ENCODE measurements around the gene ABCA4.
"Not testable (repeated sequence)": the region's sequence is repeated elsewhere in the genome, so short reads cannot be mapped to it uniquely, and the experiment has no call there.

ABCA4 gene

GRCh38 chr1:94120991-94121390 is at the start of gene ABCA4:
Gene ABCA4, minus strand, starts transcription at chr1:94121148. Its CDS starts 103 bp downstream, at chr1:94121045.
- DNase-seq: no peak

DNA sequence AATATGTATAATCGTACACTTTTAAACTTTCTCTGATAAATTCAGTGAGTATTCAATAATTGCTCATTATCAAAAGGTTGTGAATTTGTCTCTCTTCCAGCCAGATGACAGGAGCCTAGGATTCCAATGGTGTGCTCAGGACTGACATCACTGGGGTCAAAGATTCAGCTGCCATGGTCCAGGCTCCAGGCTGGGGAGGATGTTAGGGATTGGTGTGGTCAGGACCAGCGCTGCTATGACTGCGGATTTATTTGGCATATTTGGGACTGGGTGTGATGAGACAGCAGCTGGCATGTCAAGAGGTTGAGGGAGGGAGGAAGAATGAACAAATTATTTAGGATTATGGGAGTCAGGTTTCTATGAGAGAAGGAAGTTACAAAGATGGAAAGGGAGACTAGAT is 48.2 kb upstream of the ABCA4 start:
- no peak for DNase-seq

GRCh38 chr1:94165843-94166242 is 44.9 kb upstream of the ABCA4 start:
- DNase-seq: no peak

GRCh38 chr1:94164885-94165284 is 43.9 kb upstream of the ABCA4 start:
- DNase-seq: not testable (repeated sequence)

DNA sequence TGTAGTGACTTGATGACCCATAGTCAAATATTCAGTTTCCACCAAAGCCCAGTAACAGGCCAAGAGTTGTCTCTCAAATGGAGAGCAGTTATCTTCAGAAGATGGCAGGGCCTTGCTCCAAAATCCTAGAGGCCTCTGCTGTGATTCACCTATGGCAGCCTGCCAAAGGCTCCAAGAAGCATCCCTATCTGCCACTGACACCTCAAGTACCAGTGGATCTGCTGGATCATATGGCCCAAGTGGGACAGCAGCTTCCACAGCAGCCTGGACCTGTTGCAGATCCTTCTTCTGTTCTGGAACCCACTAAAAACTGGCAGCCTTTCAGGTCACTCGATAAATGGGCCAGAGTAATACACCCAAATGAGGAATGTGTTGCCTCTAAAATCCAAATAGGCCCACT is 43.2 kb upstream of the ABCA4 start:
- DNase-seq: not testable (repeated sequence)

GRCh38 chr1:94163249-94163648 is 42.3 kb upstream of the ABCA4 start:
- not testable (repeated sequence) for DNase-seq

- DNase-seq: peak; percentile 48
Measured at GRCh38 chr1:94160811-94161210, 39.9 kb upstream of the ABCA4 start.

- DNase-seq: no peak
Measured at GRCh38 chr1:94156096-94156625, 35.2 kb upstream of the ABCA4 start.

DNA sequence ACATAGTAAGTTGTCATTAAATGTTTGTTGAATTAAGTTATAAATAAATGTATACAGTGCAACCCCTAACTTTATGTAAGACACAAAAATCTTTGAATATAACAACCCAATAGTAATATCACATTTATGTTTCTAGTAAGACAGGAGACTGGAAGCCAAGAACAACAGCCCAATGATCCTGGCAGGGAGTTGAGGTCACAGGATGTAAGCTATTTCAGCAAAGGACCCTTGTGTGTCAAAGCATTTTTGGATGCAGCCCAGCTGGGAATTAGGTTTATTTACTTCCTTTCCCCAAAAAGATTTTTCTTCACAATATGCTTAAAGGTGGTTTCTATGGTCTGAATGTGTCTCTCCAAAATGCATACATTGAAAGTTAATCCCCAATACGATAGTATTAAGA is 34.0 kb upstream of the ABCA4 start:
- no peak for DNase-seq

GRCh38 chr1:94153133-94153532 is 32.2 kb upstream of the ABCA4 start:
- DNase-seq: no peak

DNA sequence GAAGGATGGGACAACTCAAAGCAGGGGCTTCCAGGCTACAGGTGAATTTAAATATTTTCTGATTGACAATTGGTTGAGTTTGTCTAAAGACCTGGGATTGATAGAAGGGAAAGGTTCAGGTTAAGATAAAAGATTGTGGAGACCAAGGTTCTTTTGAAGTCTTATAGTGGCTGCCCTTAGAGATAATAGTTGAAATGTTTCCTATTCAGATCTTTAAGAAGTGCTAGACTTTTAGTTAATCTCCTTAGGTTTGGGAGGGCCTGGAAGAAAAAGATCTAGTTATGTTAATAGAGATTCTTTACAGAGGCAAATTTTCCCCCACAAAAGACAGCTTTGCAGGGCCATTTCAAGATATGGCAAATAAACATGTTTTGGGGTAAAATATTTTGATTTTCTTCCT is 28.2 kb upstream of the ABCA4 start:
- DNase-seq: not testable (repeated sequence)

GRCh38 chr1:94146273-94146672 is 25.3 kb upstream of the ABCA4 start:
- DNase-seq: no peak

- no peak for DNase-seq
Measured at GRCh38 chr1:94144836-94145235, 23.9 kb upstream of the ABCA4 start.

- DNase-seq: no peak
Measured at GRCh38 chr1:94143809-94144176, 22.8 kb upstream of the ABCA4 start.

- DNase-seq: no peak
Measured at GRCh38 chr1:94143173-94143808, 22.3 kb upstream of the ABCA4 start.

DNA sequence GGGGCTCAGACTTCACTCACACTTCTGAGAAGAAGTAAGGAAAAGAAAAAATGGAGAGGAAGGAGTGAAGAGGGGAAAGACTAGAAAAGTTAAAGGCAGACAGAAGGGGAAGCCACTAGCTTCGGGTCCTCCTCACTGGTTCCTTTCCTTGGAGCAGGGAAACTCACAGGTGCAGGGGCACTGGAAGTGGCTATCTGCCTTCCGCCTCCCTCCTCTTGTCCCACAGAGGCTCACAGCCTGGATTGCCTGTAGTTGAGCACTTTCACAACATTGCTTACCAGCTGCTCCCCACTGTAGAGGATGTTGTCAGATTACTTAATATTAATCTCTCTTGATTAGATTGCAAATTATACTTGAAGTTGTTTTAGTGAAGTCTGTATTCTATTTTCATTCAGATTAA is 21.6 kb upstream of the ABCA4 start:
- DNase-seq: no peak

GRCh38 chr1:94142022-94142421 is 21.1 kb upstream of the ABCA4 start:
- no peak for DNase-seq

DNA sequence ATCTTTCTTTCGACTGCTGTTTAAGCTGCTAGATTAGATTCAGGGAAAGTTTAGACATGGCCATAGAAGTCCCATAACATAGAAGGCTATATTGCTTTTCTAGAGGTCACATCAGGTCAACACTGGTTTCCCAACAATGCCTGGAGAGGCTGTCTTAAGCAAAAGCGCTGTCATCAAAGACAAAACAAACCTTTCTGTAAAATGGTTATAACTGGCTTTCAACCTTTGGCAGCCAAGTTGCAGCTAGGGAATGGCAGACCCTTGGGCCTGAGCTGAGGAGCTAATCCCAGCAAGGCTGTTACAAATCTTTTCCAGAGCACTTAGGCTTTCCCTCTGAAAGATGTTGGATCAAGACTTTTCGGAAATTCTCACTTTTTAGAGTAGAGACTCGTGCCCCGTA is 11.2 kb upstream of the ABCA4 start:
- no peak for DNase-seq

GRCh38 chr1:94130851-94131595 is 10.1 kb upstream of the ABCA4 start:
- no peak for DNase-seq

- DNase-seq: no peak
Measured at GRCh38 chr1:94126651-94127050, 5.7 kb upstream of the ABCA4 start.

GRCh38 chr1:94125551-94126514 is 4.9 kb upstream of the ABCA4 start:
- DNase-seq: no peak

GRCh38 chr1:94124538-94124937 is 3.6 kb upstream of the ABCA4 start:
- DNase-seq: no peak
